ENCODE data around the gene MAJIN. TPM values are rescaled to one million over a fixed set of nuclear protein-coding genes. Genes with fewer than 3 reads are reported as not detected.

The MAJIN gene
- total RNA-seq, 1 donor from 2014 or later: not detected

- no peak for DNase-seq
These were observed 60.2 kb downstream of the MAJIN start for GRCh38 chr11:64911689-64912088.

DNA sequence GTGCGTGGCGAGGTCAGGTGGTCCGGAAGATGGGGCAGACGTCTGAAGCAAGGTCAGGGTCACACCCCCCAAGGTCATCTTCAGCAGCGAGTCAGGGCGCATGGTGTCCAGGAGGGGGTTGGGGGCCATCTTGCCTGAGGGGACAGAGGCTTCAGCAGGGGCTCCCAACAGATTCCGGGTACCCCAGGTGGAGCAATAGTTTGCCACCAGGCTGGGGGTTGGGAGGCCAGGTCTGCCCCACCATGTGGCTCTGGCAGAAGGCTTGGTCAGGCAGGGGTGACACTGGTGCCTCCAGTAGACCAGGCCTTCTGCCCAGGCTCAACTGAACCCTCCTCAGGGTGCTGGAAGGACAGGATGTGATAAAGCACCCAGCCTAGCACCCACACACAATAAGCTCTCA, 60.8 kb downstream of the MAJIN start:
- no peak for DNase-seq

- DNase-seq: no peak
These were observed 61.3 kb downstream of the MAJIN start for GRCh38 chr11:64910451-64911093.

GRCh38 chr11:64909653-64910343, 62.1 kb downstream of the MAJIN start:
- no peak for DNase-seq

GRCh38 chr11:64908766-64909165, 63.1 kb downstream of the MAJIN start:
- DNase-seq: no peak

DNA sequence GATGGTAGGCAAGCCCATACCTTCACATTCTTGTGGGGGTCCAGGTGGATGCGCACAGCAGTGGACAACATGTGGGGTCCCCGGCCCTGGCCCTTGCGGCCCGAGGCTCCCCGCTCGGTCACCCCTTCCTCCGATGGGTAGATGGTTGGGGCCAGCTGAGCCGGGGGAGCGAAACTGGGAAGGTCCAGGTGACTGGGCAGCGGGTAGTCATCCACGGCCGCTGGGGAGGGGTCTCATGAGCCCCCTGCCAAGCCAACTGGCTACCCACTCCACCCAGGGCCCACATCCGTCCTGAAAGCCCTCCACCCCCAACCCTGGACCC, 65.6 kb downstream of the MAJIN start:
- DNase-seq: no peak

- DNase-seq: no peak
These were observed 66.2 kb downstream of the MAJIN start for GRCh38 chr11:64905516-64906313.

DNA sequence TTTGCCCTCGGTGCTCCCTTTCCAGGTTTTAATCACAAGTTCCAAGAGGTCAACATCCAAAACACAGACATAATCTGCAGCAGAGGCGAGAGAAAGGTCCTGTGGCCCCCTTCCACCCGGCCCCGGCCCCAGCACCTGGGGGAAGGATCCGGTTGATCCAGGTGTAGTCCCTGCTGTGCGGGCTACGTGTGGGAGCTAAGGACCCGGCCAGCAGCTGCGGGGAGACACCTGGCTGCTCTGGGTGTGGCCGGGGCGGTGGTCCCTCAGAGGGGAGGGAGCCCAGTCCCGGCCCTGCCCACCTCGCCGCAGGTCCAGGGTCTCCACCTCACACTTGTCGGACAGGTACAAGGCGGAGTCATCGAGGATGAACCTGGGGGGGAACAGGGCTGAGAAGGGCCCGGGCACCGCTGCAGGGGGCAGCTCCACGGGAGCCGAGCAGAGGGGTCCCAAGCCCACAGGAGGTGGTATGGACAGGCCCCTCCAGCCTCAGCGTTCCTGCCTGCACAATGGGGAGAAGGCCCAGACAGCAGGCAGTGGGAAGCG, 68.5 kb downstream of the MAJIN start:
- no peak for DNase-seq

DNA sequence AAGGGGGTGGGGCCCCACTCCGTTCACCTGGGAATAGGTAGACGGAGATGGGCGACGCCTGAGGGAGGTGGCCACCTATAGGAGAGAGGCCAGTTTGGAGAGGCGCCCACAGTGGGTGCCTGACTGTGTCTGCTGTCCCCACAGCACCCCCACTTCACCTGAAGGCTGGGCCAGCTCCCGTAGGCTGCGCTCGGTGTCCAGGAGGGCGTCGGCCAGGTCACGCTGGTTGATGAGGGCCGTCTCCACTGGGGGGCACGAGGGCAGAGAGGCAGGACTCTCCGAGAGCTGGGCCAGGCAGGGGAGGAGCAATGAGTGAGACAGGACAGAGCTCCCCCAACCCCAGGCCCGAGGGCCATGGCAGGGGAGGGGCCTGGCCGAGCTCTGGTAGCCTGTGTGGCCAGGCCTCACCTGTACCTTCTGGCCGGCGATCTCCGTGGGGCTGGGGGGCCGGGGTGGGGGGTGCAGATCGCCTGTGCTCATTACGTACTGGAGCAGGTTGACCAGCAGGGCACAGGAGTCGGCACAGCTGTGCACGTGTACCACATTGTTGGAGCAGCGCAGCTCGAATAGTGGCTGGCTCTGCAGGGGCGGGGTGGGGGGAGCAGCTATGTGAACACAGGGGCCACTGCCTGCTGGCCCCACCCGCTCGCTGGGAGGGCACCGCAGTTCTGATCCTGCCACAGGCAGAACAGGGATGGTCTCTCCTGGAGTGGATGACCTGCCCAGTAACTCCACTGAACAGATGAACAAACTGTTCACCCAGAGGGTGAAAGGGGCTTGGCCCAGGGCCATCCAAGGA, 69.6 kb downstream of the MAJIN start:
- no peak for DNase-seq

GRCh38 chr11:64900774-64901173, 71.1 kb downstream of the MAJIN start:
- DNase-seq: no peak

DNA sequence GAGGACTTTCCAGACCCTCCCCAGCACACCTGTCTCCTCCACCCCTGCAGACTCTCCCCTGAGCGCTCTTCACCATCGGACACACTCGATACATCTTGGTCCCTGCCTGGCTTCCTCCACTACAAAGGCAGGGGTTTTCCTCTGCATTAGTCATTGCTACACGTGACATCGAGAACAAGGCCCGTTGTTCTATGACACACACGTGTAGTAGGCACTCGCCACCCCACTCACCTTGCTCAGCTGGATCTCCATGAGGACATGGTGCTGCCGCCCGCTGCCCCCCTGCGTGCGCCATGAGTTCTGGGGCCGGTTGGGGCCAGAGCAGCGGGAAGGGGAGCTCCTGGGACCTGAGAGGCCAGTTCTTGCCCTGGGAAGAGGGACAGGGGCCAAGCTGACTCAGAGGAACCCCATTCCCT, 71.6 kb downstream of the MAJIN start:
- no peak for DNase-seq

DNA sequence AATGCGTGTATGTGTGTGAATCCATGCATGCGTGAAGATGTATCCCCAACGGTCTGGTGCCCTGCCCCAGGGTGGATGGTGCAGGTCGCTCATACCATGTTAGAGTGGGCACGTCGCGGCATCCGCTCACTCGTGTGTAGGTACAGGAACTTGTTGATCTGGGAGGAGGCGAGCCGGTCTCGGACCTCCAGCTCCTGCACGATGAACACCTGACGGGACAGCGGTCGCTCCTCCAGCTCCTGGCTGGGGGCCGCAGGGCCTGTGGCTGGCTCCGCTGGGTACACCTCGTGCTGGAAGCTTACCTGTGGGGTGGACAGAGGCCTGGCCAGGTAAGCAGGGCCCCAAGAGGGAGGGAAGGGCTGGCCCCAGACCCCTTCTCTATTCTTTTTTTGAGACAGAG, 73.4 kb downstream of the MAJIN start:
- DNase-seq: no peak

DNA sequence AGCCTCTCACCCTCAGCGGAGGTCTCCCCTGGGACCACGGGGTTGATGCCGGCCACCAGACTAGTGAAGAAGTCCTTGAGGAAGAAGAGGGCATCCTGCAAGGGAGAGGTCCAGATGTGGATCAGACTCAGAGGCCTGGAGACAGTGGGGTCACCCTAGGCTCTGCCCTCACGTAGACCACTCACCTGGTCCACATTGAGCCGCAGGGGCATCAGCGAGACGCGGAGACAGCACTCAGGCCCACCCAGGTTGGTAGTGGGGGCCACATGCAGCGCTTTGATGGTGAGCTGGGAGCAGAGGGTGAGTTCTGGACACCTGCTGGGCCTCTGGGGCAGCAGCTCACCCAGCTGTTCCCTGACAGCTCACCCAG, 73.8 kb downstream of the MAJIN start:
- DNase-seq: no peak

- no peak for DNase-seq
These were observed 74.4 kb downstream of the MAJIN start for GRCh38 chr11:64897381-64898075.

- no peak for DNase-seq
These were observed 75.4 kb downstream of the MAJIN start for GRCh38 chr11:64896448-64897022.

- no peak for DNase-seq
These were observed 77.0 kb downstream of the MAJIN start for GRCh38 chr11:64894812-64895452.

- DNase-seq: peak; percentile 83
These were observed 77.7 kb downstream of the MAJIN start for GRCh38 chr11:64894070-64894811.

DNA sequence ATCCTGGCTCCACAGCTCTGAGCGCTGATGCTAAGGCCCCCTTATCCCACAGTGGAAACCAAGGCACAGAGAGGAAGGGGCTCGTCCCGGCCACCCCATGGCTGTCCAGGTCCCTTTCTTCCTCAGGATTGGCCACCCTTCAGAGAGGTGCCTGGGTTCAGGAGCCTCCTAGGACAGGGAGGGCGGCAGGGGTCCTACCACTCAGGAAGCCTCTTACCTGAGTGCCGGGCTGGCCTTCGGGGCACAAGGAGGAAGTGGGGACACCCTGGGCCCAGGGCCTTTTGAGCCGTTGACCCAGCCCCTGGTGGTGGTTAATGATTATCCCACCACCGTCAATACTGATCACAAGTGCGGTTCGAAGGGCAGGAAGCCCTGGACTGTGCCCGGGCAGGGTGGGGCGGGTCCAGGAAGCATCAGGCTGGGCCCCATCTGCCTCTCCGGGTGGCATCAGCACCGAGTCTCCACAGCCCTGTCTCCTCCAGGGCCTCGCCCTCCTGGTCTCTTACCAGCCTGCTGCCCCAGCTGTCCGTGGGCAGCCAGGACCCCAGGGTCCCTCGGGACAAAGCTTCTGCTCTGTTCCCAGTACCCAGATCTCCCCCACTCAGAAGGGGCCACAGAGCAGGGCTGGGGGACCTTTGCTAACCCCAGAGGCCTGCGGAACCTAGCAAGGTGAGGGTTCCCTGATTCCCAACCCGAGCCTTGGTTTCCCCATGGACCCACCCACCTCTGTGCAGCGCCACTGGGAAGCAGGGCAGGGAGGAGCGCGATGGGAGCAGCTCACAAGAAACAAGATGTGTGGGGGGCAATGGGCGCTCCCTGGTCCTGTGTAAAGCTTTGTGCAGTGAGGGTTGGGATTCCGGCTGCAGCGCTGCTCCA, 78.5 kb downstream of the MAJIN start:
- no peak for DNase-seq

DNA sequence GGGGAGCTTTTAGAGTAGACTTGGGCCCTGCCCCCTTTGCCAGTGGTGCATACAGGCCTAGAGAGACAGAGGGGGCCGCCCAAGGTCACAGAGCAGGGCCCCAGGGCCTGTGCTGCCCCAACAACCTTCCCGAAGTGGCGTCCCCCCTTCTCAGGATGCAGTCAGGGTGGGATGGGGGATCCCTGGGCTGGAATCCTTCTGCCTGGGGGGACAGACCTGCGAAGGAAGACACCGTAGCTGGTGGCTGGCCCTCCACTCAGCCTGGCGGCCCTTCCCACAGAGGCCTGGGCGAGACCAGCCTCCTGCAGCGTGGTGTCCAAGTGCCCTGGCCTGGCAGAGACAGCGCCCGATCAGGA, 79.1 kb downstream of the MAJIN start:
- no peak for DNase-seq
